HepG2 (cell line): Measurements from ENCODE around the gene ADIPOR2. TPM values are rescaled to one million over a fixed set of nuclear protein-coding genes. Genes with fewer than 3 reads are reported as not detected.

Experiments
- AGO1 ChIP-seq: fragments of 200-400 bp; formaldehyde crosslinking; IDR thresholded peaks from 2 replicates; pipeline ENCODE4 v1.6.1; 2017; ENCODE audit warnings: mild to moderate bottlenecking, low read depth, low read length, moderate library complexity; ENCODE audit not compliant: poor library complexity, severe bottlenecking
- HIVEP1 ChIP-seq: sonication (generic); formaldehyde crosslinking; IDR thresholded peaks from 2 replicates; pipeline ENCODE4 v1.4.0; 2020; ENCODE audit warnings: mild to moderate bottlenecking, missing genetic modification reagents
- NR2C2 ChIP-seq: sonication (generic); formaldehyde crosslinking; IDR thresholded peaks from 2 replicates; pipeline ENCODE4 v1.4.0; 2020; ENCODE audit warnings: missing genetic modification reagents, mild to moderate bottlenecking, moderate library complexity, borderline replicate concordance
- PTBP1 ChIP-seq: fragments of 200-400 bp; formaldehyde crosslinking; IDR thresholded peaks from 2 replicates; pipeline ENCODE4 v1.6.1; 2018; ENCODE audit warnings: low read length, low read depth; ENCODE audit not compliant: poor library complexity, severe bottlenecking
- RAD21 ChIP-seq: fragments of 450-650 bp; formaldehyde crosslinking; IDR thresholded peaks from 2 replicates; pipeline ENCODE4 v1.5.0; 2020; ENCODE audit warnings: mild to moderate bottlenecking
- SMYD3 ChIP-seq: sonication (generic); formaldehyde crosslinking; IDR thresholded peaks from 2 replicates; pipeline ENCODE4 v1.8.1; 2023; ENCODE audit warnings: mild to moderate bottlenecking, missing genetic modification reagents
- TAF1 ChIP-seq: sonication (generic); formaldehyde crosslinking; IDR thresholded peaks from 2 replicates; pipeline ENCODE4 v1.4.0; 2020; ENCODE audit warnings: missing genetic modification reagents
- YEATS4 ChIP-seq: sonication (generic); formaldehyde crosslinking; IDR thresholded peaks from 2 replicates; pipeline ENCODE4 v1.4.0; 2020; ENCODE audit warnings: missing genetic modification reagents, borderline replicate concordance
- ZBTB1 ChIP-seq: sonication (generic); formaldehyde crosslinking; IDR thresholded peaks from 2 replicates; pipeline ENCODE4 v1.4.0; 2020; ENCODE audit warnings: missing genetic modification reagents, borderline replicate concordance
- ZEB1 ChIP-seq: IDR thresholded peaks from 2 replicates; pipeline ENCODE4 v1.6.1; 2012; ENCODE audit warnings: mild to moderate bottlenecking, low read depth, inconsistent platforms; ENCODE audit not compliant: insufficient replicate concordance
- ZNF234 ChIP-seq: sonication (generic); formaldehyde crosslinking; conservative IDR thresholded peaks from 2 replicates; pipeline ENCODE4 v1.5.1; 2020; ENCODE audit warnings: mild to moderate bottlenecking, missing genetic modification reagents
- ZNF431 ChIP-seq: sonication (generic); formaldehyde crosslinking; IDR thresholded peaks from 2 replicates; pipeline ENCODE4 v1.9.0; 2022; ENCODE audit warnings: missing genetic modification reagents, low read depth, mild to moderate bottlenecking, borderline replicate concordance
- ZNF543 ChIP-seq: sonication (generic); formaldehyde crosslinking; IDR thresholded peaks from 2 replicates; pipeline ENCODE4 v1.4.0; 2020; ENCODE audit warnings: mild to moderate bottlenecking, missing genetic modification reagents
- ZNF790 ChIP-seq: sonication (generic); formaldehyde crosslinking; IDR thresholded peaks from 2 replicates; pipeline ENCODE4 v1.8.0; 2022; ENCODE audit warnings: missing genetic modification reagents, mild to moderate bottlenecking, borderline replicate concordance
- ZNF841 ChIP-seq: sonication (generic); formaldehyde crosslinking; IDR thresholded peaks from 2 replicates; pipeline ENCODE4 v1.8.1; 2023; ENCODE audit warnings: missing genetic modification reagents, borderline replicate concordance
- ZSCAN12 ChIP-seq: sonication (generic); formaldehyde crosslinking; IDR thresholded peaks from 2 replicates; pipeline ENCODE4 v1.9.0; 2021; ENCODE audit warnings: mild to moderate bottlenecking, missing genetic modification reagents
- ZSCAN31 ChIP-seq: sonication (generic); formaldehyde crosslinking; IDR thresholded peaks from 2 replicates; pipeline ENCODE4 v1.5.0; 2020; ENCODE audit warnings: low read depth, mild to moderate bottlenecking, missing genetic modification reagents
- polyA plus RNA-seq, 8 experiments: library from polyadenylated mRNA; depleted of rRNA in 3 of 8; stranded (reverse) in 7 of 8; unstranded in 1 of 8; fragments of >200 nt; fragmentation: Illumina TruSeq in 4 of 8; extraction: Trizol in 4 of 8; gene quantifications; 2 replicates each; pipeline versions ENCODE4 v1.2.1 to v1.2.3, GENCODE V29; 2011 to 2016; ENCODE audit warnings: low read depth in 4 of 8, missing spikeins in 1 of 8, mixed read lengths in 1 of 8; ENCODE audit not compliant: insufficient read depth in 1 of 8
- total RNA-seq, 5 experiments: library from RNA; depleted of rRNA; stranded (reverse); fragments of >200 nt; fragmentation: Illumina TruSeq; extraction: Trizol; gene quantifications; 2 replicates each; pipeline ENCODE4 v1.2.3, GENCODE V29; 2016; ENCODE audit warnings: low read depth in 1 of 5
- TF ChIP-seq, protein P1 (sequence below): sonication (generic); formaldehyde crosslinking; conservative IDR thresholded peaks from 2 replicates; pipeline ENCODE4 v1.4.0; 2020; ENCODE audit warnings: mild to moderate bottlenecking, missing genetic modification reagents, moderate library complexity
- TF ChIP-seq, protein P2 (sequence below): sonication (generic); formaldehyde crosslinking; IDR thresholded peaks from 2 replicates; pipeline ENCODE4 v1.5.0; 2020; ENCODE audit warnings: missing genetic modification reagents
- TF ChIP-seq, protein P3 (sequence below): sonication (generic); formaldehyde crosslinking; IDR thresholded peaks from 2 replicates; pipeline ENCODE4 v1.8.0; 2022; ENCODE audit warnings: missing genetic modification reagents, mild to moderate bottlenecking, borderline replicate concordance
- TF ChIP-seq, protein P4 (sequence below): conservative IDR thresholded peaks from 2 replicates; pipeline ENCODE4 v1.6.1; 2018; ENCODE audit warnings: missing genetic modification reagents

The ADIPOR2 gene
- total and polyA plus RNA-seq, 2 of the 13 experiments (the other 11 are each of a cell fraction or from before 2014, with no cell fraction given) = 35.2 to 52.2 TPM

DNA sequence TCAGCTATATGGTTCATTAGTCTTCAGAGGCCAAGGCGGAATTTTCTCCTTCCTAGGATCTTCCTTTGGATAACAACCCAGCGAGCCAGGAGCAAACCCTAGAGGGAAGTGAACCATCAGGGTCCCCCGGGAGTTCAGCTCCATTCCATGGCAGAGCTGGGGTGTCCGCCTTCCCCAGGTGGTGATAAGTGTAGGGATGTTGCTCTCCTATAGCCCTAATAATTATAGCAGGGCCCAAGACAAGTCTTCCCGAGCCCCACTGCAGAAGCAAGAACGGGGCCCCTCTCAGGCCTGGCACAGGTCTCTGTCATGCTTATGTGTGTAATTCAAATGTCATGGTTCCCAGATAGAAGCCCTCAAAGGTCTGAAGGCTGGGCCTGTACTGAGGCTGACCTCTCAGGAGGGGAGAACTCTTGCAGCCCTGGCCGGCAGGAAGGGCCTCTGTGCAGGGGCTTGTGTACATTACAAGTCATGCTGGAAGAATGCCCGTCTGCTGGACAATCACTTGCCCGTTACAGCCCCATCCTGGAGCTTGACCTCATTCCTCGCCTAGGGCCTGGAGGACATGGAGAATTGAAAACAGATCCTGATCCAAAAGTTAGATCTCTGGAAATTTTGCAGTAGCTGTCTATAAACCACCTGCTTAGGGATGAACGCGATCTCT lies 146.8 kb downstream of the ADIPOR2 start (continued):
- TF ChIP-seq, protein P1, sequence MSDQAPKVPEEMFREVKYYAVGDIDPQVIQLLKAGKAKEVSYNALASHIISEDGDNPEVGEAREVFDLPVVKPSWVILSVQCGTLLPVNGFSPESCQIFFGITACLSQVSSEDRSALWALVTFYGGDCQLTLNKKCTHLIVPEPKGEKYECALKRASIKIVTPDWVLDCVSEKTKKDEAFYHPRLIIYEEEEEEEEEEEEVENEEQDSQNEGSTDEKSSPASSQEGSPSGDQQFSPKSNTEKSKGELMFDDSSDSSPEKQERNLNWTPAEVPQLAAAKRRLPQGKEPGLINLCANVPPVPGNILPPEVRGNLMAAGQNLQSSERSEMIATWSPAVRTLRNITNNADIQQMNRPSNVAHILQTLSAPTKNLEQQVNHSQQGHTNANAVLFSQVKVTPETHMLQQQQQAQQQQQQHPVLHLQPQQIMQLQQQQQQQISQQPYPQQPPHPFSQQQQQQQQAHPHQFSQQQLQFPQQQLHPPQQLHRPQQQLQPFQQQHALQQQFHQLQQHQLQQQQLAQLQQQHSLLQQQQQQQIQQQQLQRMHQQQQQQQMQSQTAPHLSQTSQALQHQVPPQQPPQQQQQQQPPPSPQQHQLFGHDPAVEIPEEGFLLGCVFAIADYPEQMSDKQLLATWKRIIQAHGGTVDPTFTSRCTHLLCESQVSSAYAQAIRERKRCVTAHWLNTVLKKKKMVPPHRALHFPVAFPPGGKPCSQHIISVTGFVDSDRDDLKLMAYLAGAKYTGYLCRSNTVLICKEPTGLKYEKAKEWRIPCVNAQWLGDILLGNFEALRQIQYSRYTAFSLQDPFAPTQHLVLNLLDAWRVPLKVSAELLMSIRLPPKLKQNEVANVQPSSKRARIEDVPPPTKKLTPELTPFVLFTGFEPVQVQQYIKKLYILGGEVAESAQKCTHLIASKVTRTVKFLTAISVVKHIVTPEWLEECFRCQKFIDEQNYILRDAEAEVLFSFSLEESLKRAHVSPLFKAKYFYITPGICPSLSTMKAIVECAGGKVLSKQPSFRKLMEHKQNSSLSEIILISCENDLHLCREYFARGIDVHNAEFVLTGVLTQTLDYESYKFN (CRISPR knock-in tag) = peak; percentile 86
- TF ChIP-seq, protein P2, sequence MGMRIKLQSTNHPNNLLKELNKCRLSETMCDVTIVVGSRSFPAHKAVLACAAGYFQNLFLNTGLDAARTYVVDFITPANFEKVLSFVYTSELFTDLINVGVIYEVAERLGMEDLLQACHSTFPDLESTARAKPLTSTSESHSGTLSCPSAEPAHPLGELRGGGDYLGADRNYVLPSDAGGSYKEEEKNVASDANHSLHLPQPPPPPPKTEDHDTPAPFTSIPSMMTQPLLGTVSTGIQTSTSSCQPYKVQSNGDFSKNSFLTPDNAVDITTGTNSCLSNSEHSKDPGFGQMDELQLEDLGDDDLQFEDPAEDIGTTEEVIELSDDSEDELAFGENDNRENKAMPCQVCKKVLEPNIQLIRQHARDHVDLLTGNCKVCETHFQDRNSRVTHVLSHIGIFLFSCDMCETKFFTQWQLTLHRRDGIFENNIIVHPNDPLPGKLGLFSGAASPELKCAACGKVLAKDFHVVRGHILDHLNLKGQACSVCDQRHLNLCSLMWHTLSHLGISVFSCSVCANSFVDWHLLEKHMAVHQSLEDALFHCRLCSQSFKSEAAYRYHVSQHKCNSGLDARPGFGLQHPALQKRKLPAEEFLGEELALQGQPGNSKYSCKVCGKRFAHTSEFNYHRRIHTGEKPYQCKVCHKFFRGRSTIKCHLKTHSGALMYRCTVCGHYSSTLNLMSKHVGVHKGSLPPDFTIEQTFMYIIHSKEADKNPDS = no peak
- TF ChIP-seq ZEB1 = no peak
- TF ChIP-seq, protein P3, sequence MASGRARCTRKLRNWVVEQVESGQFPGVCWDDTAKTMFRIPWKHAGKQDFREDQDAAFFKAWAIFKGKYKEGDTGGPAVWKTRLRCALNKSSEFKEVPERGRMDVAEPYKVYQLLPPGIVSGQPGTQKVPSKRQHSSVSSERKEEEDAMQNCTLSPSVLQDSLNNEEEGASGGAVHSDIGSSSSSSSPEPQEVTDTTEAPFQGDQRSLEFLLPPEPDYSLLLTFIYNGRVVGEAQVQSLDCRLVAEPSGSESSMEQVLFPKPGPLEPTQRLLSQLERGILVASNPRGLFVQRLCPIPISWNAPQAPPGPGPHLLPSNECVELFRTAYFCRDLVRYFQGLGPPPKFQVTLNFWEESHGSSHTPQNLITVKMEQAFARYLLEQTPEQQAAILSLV = 0 out of 2 replicates have a peak, but pooled peaks have one; percentile 40
- TF ChIP-seq ZNF790 (CRISPR knock-in tag) = no peak
- TF ChIP-seq ZSCAN12 = no peak
- TF ChIP-seq RAD21 = no peak
- TF ChIP-seq YEATS4 (CRISPR knock-in tag) = no peak
- TF ChIP-seq ZNF543 (CRISPR knock-in tag) = no peak
- no peak for TF ChIP-seq ZNF431 (CRISPR knock-in tag)
- TF ChIP-seq ZSCAN31 (CRISPR knock-in tag) = no peak
- no peak for TF ChIP-seq TAF1 (CRISPR knock-in tag)
- TF ChIP-seq PTBP1 = no peak
- no peak for TF ChIP-seq AGO1
- TF ChIP-seq ZNF234 (CRISPR knock-in tag) = no peak
- TF ChIP-seq NR2C2 (CRISPR knock-in tag) = no peak
- no peak for TF ChIP-seq ZBTB1 (CRISPR knock-in tag)
- TF ChIP-seq, protein P4, sequence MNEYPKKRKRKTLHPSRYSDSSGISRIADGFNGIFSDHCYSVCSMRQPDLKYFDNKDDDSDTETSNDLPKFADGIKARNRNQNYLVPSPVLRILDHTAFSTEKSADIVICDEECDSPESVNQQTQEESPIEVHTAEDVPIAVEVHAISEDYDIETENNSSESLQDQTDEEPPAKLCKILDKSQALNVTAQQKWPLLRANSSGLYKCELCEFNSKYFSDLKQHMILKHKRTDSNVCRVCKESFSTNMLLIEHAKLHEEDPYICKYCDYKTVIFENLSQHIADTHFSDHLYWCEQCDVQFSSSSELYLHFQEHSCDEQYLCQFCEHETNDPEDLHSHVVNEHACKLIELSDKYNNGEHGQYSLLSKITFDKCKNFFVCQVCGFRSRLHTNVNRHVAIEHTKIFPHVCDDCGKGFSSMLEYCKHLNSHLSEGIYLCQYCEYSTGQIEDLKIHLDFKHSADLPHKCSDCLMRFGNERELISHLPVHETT (CRISPR knock-in tag) = no peak; the same call in 1 of the 2 replicates
- no peak for TF ChIP-seq SMYD3 (CRISPR knock-in tag)
- no peak for TF ChIP-seq HIVEP1 (CRISPR knock-in tag)
- no peak for TF ChIP-seq ZNF841 (CRISPR knock-in tag)
